ENCODE data around the gene UBA1.
A peak's percentile ranks its signal among the peaks of the same experiment; 100 is the strongest.

UBA1 gene

DNA sequence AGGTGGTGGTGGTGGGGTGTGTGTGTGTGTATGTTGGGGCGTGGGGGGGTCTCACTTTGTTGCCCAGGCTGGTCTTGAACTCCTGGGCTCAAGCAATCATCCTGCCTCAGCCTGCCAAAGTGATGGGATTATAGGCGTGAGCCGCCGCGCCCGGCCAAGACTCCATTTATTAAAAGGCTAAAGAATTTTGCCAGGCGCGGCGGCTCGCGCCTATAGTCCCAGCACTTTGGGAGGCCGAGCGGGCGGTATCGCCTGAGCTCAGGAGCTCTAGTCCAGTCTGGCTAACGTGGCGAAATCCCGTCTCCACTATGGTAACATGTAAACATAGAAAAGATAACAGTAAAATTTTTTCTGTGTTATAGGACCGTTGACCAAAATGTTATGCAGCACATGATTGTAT is 3.7 kb upstream of the UBA1 start:
- no peak for DNase-seq (ENCODE audit: low spot score)

DNA sequence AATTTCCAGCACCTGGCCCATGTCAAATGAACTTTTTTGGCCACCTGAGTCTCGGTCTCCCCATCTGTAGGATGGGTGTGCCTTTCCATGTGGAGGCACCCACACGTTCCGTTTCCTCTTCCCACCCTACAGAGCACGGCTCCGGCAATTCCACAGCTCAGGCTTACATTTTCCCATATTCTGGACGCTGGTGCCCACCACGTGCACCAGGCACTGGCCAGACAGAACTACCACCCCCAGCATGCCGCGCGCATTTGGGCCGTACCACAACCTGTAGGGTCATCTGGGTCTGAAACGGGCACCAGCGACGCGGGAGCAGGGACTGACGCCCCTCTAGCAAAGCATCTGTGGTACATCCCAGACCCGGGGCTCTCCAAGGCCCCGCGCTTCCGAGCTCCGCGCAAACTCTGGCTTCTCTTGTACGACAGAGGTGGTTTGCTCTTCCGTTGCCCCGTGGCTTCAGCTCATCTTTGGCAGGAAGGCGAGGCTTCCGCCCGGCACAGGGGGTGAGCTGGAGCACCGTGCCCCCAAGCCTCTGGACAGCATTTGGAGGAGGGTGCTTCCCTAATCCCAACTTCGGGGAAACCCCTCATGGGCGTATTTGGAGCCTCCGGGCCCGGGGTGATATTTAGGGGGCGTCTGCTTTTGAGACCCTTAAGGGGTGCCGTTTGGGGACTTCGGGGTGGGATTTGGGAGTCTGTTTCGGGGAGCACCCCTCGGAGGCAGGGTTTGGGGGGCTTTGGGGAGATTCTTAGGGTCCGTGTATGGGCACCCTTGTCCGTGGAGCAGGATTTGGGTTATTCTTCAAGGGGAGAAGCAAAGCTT is 3.0 kb upstream of the UBA1 start:
- DNase-seq (ENCODE audit: low spot score) = peak; percentile 87

DNA sequence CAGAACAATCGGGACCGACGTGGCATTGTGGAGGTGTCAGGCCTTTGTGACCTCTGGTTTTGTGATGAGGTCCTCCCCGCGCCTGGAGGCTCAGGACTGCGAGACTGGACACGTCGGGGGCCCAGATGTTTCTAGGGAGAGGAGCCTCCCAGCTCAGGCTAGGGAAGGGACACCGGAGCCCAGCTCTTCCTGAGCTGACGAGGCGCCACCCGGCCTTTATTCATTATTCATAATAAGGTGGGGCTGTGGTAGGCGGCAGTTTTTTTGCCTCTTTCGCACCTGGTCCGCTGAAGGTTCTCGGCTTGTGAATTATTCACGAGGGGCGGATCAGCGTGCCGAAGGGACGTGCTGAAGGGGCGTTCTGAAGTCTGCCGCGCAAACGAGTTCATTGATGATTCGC is 2.3 kb upstream of the UBA1 start:
- peak; percentile 42 for DNase-seq (ENCODE audit: low spot score)

- DNase-seq (ENCODE audit: low spot score) = peak; percentile 26
Observed at GRCh38 chrX:47191806-47192401, 1.7 kb upstream of the UBA1 start.

GRCh38 chrX:47194194-47194787 is 662 bp downstream of the UBA1 start:
- no peak for DNase-seq (ENCODE audit: low spot score)

- no peak for DNase-seq (ENCODE audit: low spot score)
Observed at GRCh38 chrX:47196098-47196497, 2.5 kb downstream of the UBA1 start.

DNA sequence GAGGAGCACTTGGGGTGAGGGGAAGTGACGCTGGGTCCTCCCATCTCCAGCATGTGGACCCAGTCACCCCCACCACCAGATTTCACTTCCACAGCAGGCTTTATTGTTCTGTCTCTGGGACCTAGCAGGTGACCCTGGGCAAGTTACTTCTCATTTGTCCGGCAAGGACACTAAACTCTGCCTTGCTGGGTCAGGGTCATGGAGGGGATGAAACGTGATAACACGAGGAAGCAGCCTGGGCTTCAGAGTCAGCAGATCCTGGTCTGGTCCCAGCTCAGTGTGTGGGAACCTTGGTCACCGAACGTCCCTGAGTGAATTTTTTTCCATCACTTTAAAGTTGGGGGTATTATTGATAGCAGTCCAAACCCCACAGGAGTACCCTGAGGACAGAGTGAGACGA is 3.9 kb downstream of the UBA1 start:
- no peak for DNase-seq (ENCODE audit: low spot score)

- DNase-seq (ENCODE audit: low spot score) = no peak
Observed at GRCh38 chrX:47198026-47198686, 4.5 kb downstream of the UBA1 start.

DNA sequence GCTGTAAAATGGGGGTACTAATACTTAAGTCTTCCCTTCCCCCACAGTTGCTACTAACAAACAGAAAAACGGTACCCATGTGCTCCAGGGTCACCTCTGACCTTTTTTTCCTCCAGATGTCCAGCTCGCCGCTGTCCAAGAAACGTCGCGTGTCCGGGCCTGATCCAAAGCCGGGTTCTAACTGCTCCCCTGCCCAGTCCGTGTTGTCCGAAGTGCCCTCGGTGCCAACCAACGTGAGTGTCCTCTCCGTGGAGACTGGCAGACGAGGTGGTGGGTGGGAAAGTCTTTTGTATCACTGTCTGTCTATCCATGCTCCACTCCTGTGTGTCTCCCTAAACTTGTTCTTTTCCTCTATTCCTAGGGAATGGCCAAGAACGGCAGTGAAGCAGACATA is 5.1 kb downstream of the UBA1 start:
- no peak for DNase-seq (ENCODE audit: low spot score)

GRCh38 chrX:47199286-47199685 is 5.7 kb downstream of the UBA1 start:
- DNase-seq (ENCODE audit: low spot score) = no peak

DNA sequence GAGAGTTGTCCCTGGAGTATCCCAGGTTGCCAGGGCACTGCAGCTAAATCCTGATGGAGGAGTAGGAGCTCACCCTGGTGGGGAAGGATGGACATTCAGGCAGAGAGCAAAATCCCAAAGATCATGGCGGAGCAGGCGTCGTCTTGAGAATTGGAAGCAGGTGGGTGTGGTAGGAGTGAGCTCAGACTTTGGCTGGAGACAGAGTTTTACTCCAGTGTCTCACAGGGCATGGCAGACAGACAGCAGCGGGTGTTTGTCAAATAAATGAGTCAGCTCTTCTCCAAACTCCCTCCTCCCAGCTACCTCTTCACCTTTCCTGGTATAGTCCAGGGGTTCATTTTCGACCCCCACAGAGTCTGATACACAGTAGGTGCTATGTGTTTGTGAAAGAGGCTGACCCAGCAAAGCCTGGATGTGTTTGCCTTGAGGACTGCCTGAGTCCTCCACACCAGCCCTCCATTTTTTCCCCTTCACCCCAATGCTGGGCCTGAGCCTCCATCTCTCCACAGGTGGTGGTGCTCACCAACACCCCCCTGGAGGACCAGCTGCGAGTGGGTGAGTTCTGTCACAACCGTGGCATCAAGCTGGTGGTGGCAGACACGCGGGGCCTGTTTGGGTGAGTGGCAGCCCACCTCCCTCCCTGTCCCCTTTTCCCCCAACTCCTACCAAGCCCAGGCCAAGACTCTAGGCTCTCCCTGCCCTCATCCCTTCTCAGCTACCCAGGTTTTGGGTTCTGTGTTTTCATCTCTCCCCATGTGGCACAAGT is 6.9 kb downstream of the UBA1 start:
- no peak for DNase-seq (ENCODE audit: low spot score)

GRCh38 chrX:47201345-47201944 is 7.8 kb downstream of the UBA1 start:
- DNase-seq (ENCODE audit: low spot score) = no peak

DNA sequence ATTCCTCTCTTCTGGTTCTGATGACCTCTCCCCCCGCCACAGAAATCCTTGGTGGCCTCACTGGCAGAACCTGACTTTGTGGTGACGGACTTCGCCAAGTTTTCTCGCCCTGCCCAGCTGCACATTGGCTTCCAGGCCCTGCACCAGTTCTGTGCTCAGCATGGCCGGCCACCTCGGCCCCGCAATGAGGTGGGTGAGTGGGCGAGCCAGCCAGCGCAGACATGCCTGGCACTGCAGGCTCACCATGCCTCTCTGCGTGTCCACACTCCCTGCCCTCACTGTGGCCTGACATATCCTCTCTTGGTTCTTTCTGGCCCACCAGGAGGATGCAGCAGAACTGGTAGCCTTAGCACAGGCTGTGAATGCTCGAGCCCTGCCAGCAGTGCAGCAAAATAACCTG is 8.7 kb downstream of the UBA1 start:
- DNase-seq (ENCODE audit: low spot score) = no peak

DNA sequence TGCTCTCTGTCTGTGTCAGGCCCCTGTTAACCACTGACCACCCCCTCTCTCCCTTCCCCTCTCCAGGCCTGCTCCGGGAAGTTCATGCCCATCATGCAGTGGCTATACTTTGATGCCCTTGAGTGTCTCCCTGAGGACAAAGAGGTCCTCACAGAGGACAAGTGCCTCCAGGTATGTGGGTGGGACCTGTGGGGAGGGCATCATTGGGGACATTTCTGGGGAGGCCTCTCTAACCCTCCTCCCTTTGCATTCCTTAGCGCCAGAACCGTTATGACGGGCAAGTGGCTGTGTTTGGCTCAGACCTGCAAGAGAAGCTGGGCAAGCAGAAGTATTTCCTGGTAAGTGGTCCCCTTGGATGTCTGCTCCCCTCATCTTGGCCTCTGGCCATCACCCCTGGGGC is 9.2 kb downstream of the UBA1 start:
- DNase-seq (ENCODE audit: low spot score) = no peak

- no peak for DNase-seq (ENCODE audit: low spot score)
Observed at GRCh38 chrX:47204970-47205369, 11.3 kb downstream of the UBA1 start.

- no peak for DNase-seq (ENCODE audit: low spot score)
Observed at GRCh38 chrX:47206316-47206715, 12.7 kb downstream of the UBA1 start.

- no peak for DNase-seq (ENCODE audit: low spot score)
Observed at GRCh38 chrX:47208108-47208507, 14.5 kb downstream of the UBA1 start.

DNA sequence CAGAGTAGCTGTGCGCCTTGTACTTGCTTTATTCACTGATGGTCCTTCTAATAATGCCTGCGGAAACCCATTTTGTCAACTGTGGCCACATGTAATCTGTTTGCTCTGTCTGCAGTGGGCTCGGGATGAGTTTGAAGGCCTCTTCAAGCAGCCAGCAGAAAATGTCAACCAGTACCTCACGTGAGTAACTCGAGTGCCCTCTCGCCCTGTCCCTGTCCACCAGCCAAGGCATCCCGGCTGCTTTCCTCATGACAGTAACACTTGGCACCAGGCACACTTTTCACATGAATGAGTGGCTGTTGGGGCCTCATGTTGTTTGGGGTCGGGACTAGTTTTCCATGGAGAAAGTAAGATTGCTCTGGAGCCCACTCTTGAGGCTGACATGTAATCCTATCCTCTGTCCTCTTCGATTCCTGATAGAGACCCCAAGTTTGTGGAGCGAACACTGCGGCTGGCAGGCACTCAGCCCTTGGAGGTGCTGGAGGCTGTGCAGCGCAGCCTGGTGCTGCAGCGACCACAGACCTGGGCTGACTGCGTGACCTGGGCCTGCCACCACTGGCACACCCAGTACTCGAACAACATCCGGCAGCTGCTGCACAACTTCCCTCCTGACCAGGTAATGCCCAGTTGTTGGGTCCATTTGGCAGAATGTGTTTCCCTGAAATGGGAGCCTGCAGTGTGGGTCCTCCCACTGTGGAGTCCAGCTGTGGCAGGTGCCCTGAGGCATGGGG is 16.0 kb downstream of the UBA1 start:
- DNase-seq (ENCODE audit: low spot score) = no peak

GRCh38 chrX:47210661-47211425 is 17.2 kb downstream of the UBA1 start:
- no peak for DNase-seq (ENCODE audit: low spot score)
